ENCODE data around the gene ACHE.
"Not testable (repeated sequence)": the region's sequence is repeated elsewhere in the genome, so short reads cannot be mapped to it uniquely, and the experiment has no call there.

The ACHE gene

GRCh38 chr7:100860702-100861615, 34.7 kb downstream of the ACHE start:
- DNase-seq: no peak

GRCh38 chr7:100859856-100860255, 35.8 kb downstream of the ACHE start:
- DNase-seq: no peak

- no peak for DNase-seq
These were observed 38.8 kb downstream of the ACHE start for GRCh38 chr7:100856871-100857282.

GRCh38 chr7:100855515-100855914, 40.2 kb downstream of the ACHE start:
- DNase-seq: no peak

GRCh38 chr7:100854899-100855298, 40.8 kb downstream of the ACHE start:
- not testable (repeated sequence) for DNase-seq

- DNase-seq: no peak
These were observed 41.4 kb downstream of the ACHE start for GRCh38 chr7:100854146-100854895.

- DNase-seq: peak; percentile 80
These were observed 43.4 kb downstream of the ACHE start, which contains the start of gene SLC12A9 for GRCh38 chr7:100852048-100852872. TSS of gene SLC12A9 (plus strand) at chr7:100852713. CDS start at chr7:100854198, 1,485 bp downstream.

GRCh38 chr7:100847360-100847759, 48.3 kb downstream of the ACHE start:
- no peak for DNase-seq

- DNase-seq: no peak
These were observed 55.1 kb downstream of the ACHE start for GRCh38 chr7:100840470-100841100.
